ENCODE results near the gene FSD1L. TPM values are rescaled to one million over a fixed set of nuclear protein-coding genes. Genes with fewer than 3 reads are reported as not detected.

Gene FSD1L
- total and polyA plus RNA-seq, 8 donors: 0.78 to 13.2 (median 3.0) TPM; not detected in 1

GRCh38 chr9:105414947-105415661 is 32.7 kb upstream of the FSD1L start:
- intact Hi-C loops (cut with DNase I; ENCODE audit: low total_unique reads): loop anchor here (10.0 kb wide), 1 partner anchor 220 kb away; no protein-coding TSS in a partner anchor
- WGBS, 5 donors: 2 to 5% (median 4%) methylated on average over 6 of the region's 6 CpGs
- H3K9me3 ChIP-seq: peaks cover 0 to 7% (median 2%) of the 10 kb centered on the region in 4 donors

GRCh38 chr9:105415662-105415980 is 32.2 kb upstream of the FSD1L start:
- no peaks in the 10 kb centered on the region for H3K27me3 ChIP-seq
- intact Hi-C loops (cut with DNase I; ENCODE audit: low total_unique reads): loop anchor here (10.0 kb wide), 1 partner anchor 221 kb away; no protein-coding TSS in a partner anchor
- TF ChIP-seq EP300 (IDR thresholded peaks at IDR 0.05) (no peak), CTCF (IDR thresholded peaks at IDR 0.05) (peak in 1 of 7 experiments; percentile 6)
- 77 to 85% (median 80%) methylated on average over 8 of the region's 8 CpGs for WGBS, 5 donors
- H3K36me3 ChIP-seq: no peaks in the 10 kb centered on the region
- DNase-seq: no peak
- peaks cover 0 to 7% (median 2%) of the 10 kb centered on the region in 4 donors for H3K9me3 ChIP-seq
- no peak overlapping the region for H3K4me3 ChIP-seq
- H3K27ac ChIP-seq: no peak overlapping the region
- peaks cover 0 to 30% (median 14%) of the 10 kb centered on the region in 4 donors for H3K4me1 ChIP-seq

More at GRCh38 chr9:105414947-105415661, 32.7 kb upstream of the FSD1L start:
- Histone ChIP-seq H3K4me3 (no peak overlapping the region), H3K4me1 (peaks cover 0 to 30% (median 14%) of the 10 kb centered on the region in 4 donors), H3K27ac (no peak overlapping the region), H3K27me3 (no peaks in the 10 kb centered on the region), H3K36me3 (no peaks in the 10 kb centered on the region)
- DNase-seq: peak; percentile 59 to 89
- TF ChIP-seq CTCF (IDR thresholded peaks at IDR 0.05) (peak in 5 of 7 experiments; percentile 63 to 86 (median 80)), POLR2AphosphoS5 (IDR thresholded peaks at IDR 0.05) (no peak)

GRCh38 chr9:105416840-105417239 is 31.0 kb upstream of the FSD1L start:
- no peak overlapping the region for H3K4me3 ChIP-seq
- H3K27ac ChIP-seq: no peak overlapping the region
- 75 to 87% (median 83%) methylated on average over 1 of the region's 1 CpG for WGBS, 5 donors
- intact Hi-C loops (cut with DNase I; ENCODE audit: low total_unique reads): loop anchor here (10.0 kb wide), 1 partner anchor 222 kb away; no protein-coding TSS in a partner anchor
- no peaks in the 10 kb centered on the region for H3K36me3 ChIP-seq
- no peaks in the 10 kb centered on the region for H3K27me3 ChIP-seq
- TF ChIP-seq POLR2A (IDR thresholded peaks at IDR 0.05) (no peak), CTCF (IDR thresholded peaks at IDR 0.05) (no peak), EP300 (IDR thresholded peaks at IDR 0.05) (no peak)
- H3K4me1 ChIP-seq: peaks cover 0 to 30% (median 14%) of the 10 kb centered on the region in 4 donors
- DNase-seq: no peak
- H3K9me3 ChIP-seq: peaks cover 0 to 1% (median 0%) of the 10 kb centered on the region in 4 donors

- no peak for TF ChIP-seq CTCF (IDR thresholded peaks at IDR 0.05)
- no peak for TF ChIP-seq POLR2A (IDR thresholded peaks at IDR 0.05)
- Histone ChIP-seq H3K27ac (no peak overlapping the region), H3K27me3 (no peaks in the 10 kb centered on the region), H3K4me3 (no peak overlapping the region), H3K4me1 (peaks cover 0 to 25% (median 11%) of the 10 kb centered on the region in 4 donors), H3K9me3 (no peaks in the 10 kb centered on the region), H3K36me3 (no peaks in the 10 kb centered on the region)
- 37 to 58% (median 56%) methylated on average over 3 of the region's 3 CpGs for WGBS, 5 donors
- DNase-seq: no peak
- intact Hi-C loops (cut with DNase I; ENCODE audit: low total_unique reads): loop anchor here (10.0 kb wide), 1 partner anchor 224 kb away; no protein-coding TSS in a partner anchor
Measured at GRCh38 chr9:105418588-105419500, 29.0 kb upstream of the FSD1L start.
